Type B pancreatic cell (in vitro differentiated cells): ENCODE results near the gene DOCK2. TPM values are rescaled to one million over a fixed set of nuclear protein-coding genes. Genes with fewer than 3 reads are reported as not detected.

Experiments
- DNase-seq: peaks from one replicate; pipeline ENCODE4 v3.0.0; 2021; ENCODE audit warnings: mixed read lengths; ENCODE audit not compliant: unreplicated experiment; ENCODE audit errors: extremely low spot score
- H3K27ac Mint-ChIP-seq: 2 replicates; pipeline ENCODE4 v1.8.0; 2021; ENCODE audit warnings: mild to moderate bottlenecking, mixed read lengths
- H3K27me3 Mint-ChIP-seq: 2 replicates; pipeline ENCODE4 v1.8.0; 2021; ENCODE audit warnings: mixed read lengths
- H3K36me3 Mint-ChIP-seq: 2 replicates; pipeline ENCODE4 v1.8.0; 2021; ENCODE audit warnings: mixed read lengths
- H3K4me1 Mint-ChIP-seq: one replicate; pipeline ENCODE4 v1.8.0; 2021; ENCODE audit warnings: mixed read lengths; ENCODE audit not compliant: unreplicated experiment
- H3K4me3 Mint-ChIP-seq: 2 replicates; pipeline ENCODE4 v1.8.0; 2021; ENCODE audit warnings: mild to moderate bottlenecking, mixed read lengths
- H3K9me3 Mint-ChIP-seq: 2 replicates; pipeline ENCODE4 v1.8.0; 2021; ENCODE audit warnings: mixed read lengths
- total RNA-seq: library from RNA; stranded (reverse); gene quantifications from 2 replicates; pipeline ENCODE4 v1.2.1, GENCODE V29; 2021; ENCODE audit warnings: low replicate concordance
- TF ChIP-seq, protein P1 (sequence below): fragments of 200-600 bp; sonication (generic); conservative IDR thresholded peaks from 2 replicates; pipeline ENCODE4 v1.5.0; 2021; ENCODE audit warnings: antibody characterized with exemption, mild to moderate bottlenecking

Gene DOCK2
- total RNA-seq, 1 donor from 2014 or later: 0.82 TPM

DNA sequence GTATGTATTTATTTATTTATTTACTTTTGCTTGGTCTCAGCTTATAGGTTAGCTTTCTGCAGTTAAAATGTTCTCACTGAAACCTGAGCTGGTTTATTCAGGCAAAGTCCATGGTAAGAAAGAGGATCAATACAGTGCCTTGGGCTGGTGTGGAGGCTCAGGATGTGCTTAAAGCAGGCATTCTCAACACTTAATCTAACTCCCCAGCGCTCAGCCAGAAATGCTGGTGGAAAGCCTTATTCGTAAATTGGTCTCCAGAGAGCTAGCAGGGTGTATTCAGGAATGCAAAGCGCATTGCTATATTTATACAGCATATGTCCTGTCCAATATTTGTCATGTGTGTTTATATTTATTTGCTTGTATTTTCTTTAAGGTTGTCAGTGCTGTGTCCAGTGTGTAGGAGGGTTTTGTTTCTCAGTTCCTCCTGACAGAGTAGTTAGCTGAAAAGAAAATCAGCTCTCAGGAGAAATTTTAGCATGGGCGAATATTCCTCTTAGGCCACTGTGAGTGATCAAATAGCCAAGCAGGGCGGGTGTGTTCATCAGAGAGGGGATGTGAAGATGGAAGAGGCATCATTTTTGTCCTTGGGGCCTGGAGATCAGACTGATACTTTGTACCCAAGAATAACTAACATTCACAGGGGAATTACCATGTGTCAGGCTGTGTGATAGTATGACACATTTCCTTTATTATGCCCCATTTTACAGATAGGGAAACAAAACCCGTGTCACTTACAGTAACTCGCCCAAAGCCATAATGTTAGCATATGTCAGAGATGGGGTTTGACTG lies 65.8 kb downstream of the DOCK2 start:
- Mint-ChIP-seq H3K9me3 (no peaks in the 10 kb centered on the region), H3K27ac (no peak overlapping the region), H3K4me1 (peaks cover 19% of the 10 kb centered on the region), H3K27me3 (peaks cover 39% of the 10 kb centered on the region), H3K36me3 (no peaks in the 10 kb centered on the region), H3K4me3 (no peak overlapping the region)
- DNase-seq: no peak
- TF ChIP-seq, protein P1, sequence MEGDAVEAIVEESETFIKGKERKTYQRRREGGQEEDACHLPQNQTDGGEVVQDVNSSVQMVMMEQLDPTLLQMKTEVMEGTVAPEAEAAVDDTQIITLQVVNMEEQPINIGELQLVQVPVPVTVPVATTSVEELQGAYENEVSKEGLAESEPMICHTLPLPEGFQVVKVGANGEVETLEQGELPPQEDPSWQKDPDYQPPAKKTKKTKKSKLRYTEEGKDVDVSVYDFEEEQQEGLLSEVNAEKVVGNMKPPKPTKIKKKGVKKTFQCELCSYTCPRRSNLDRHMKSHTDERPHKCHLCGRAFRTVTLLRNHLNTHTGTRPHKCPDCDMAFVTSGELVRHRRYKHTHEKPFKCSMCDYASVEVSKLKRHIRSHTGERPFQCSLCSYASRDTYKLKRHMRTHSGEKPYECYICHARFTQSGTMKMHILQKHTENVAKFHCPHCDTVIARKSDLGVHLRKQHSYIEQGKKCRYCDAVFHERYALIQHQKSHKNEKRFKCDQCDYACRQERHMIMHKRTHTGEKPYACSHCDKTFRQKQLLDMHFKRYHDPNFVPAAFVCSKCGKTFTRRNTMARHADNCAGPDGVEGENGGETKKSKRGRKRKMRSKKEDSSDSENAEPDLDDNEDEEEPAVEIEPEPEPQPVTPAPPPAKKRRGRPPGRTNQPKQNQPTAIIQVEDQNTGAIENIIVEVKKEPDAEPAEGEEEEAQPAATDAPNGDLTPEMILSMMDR: no peak

- Mint-ChIP-seq H3K4me3 (no peak overlapping the region), H3K4me1 (peaks cover 19% of the 10 kb centered on the region), H3K9me3 (no peaks in the 10 kb centered on the region), H3K36me3 (no peaks in the 10 kb centered on the region), H3K27me3 (peaks cover 31% of the 10 kb centered on the region), H3K27ac (no peak overlapping the region)
- no peak for DNase-seq
- TF ChIP-seq, protein P1: no peak
Observed at GRCh38 chr5:169703813-169704212, 66.7 kb downstream of the DOCK2 start.

DNA sequence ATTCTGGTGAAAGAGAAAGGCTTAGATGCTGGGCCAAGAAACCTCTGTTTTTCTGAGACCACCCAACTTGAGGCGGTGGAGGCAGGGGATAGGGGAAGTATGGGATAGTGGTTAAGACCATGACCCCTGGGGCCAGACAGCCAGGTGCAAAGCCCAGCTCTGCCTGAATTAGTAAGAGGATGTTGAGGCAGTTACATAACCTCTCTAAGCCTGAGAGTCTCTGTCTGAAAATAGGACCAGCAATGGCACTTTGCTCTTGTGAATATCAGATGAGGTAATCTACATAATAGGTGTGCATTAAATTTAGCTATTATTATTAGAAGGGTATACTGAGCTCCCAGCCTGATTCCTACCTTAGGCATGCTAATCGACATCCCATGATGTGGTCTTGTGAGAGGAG lies 68.2 kb downstream of the DOCK2 start:
- no peaks in the 10 kb centered on the region for H3K9me3 Mint-ChIP-seq
- no peak overlapping the region for H3K27ac Mint-ChIP-seq
- TF ChIP-seq, protein P1: no peak
- H3K27me3 Mint-ChIP-seq: peaks cover 29% of the 10 kb centered on the region
- H3K4me3 Mint-ChIP-seq: no peak overlapping the region
- no peaks in the 10 kb centered on the region for H3K36me3 Mint-ChIP-seq
- H3K4me1 Mint-ChIP-seq: peaks cover 19% of the 10 kb centered on the region
- no peak for DNase-seq

DNA sequence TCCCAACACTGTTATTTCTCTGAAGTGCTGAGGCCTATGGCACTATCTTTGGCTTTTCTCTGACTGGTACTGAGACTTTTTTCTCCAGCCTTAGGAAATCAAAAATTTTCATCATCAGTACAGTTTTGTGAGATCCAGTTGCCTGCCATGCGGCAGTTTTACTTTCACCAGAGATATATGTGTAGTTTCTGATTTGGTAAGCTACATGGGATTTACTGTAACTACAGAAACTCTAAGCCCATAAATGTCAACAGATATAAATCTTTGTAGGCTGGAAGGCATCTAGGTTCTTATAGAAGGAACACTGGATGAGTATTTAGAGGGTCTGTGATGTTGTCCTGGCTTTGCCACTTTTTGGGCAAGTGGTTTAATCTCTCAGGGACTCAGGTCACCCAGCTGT lies 69.0 kb downstream of the DOCK2 start:
- H3K4me3 Mint-ChIP-seq: no peak overlapping the region
- TF ChIP-seq, protein P1: no peak
- H3K27ac Mint-ChIP-seq: no peak overlapping the region
- no peaks in the 10 kb centered on the region for H3K36me3 Mint-ChIP-seq
- no peak for DNase-seq
- peaks cover 29% of the 10 kb centered on the region for H3K27me3 Mint-ChIP-seq
- H3K9me3 Mint-ChIP-seq: no peaks in the 10 kb centered on the region
- H3K4me1 Mint-ChIP-seq: peaks cover 19% of the 10 kb centered on the region

GRCh38 chr5:169706758-169707450 lies 69.8 kb downstream of the DOCK2 start:
- Mint-ChIP-seq H3K4me1 (peaks cover 20% of the 10 kb centered on the region), H3K36me3 (no peaks in the 10 kb centered on the region), H3K4me3 (no peak overlapping the region), H3K27me3 (peaks cover 30% of the 10 kb centered on the region), H3K9me3 (no peaks in the 10 kb centered on the region), H3K27ac (no peak overlapping the region)
- TF ChIP-seq, protein P1: no peak
- no peak for DNase-seq
